Retinal pigment epithelial cell (primary cell): ENCODE results near the gene HCN2.

Experiments used
- DNase-seq: peaks from one replicate; pipeline ENCODE4 v3.0.0-alpha.2; 2010; ENCODE audit warnings: low read depth
- H3K4me3 ChIP-seq: 2 replicates; pipeline ENCODE4 v1.5.1; 2011; ENCODE audit warnings: mild to moderate bottlenecking, low read length, control low read depth, moderate library complexity
- CTCF ChIP-seq: conservative IDR thresholded peaks from 2 replicates; pipeline ENCODE4 v1.5.1; 2011; ENCODE audit warnings: low read depth, low read length, control low read depth, inconsistent platforms

The HCN2 gene

GRCh38 chr19:588741-589692 lies 664 bp upstream of the HCN2 start:
- DNase-seq: no peak
- no peak for TF ChIP-seq CTCF
- H3K4me3 ChIP-seq: no peak overlapping the region

GRCh38 chr19:590396-590745 lies 690 bp downstream of the HCN2 start:
- DNase-seq: no peak
- no peak overlapping the region for H3K4me3 ChIP-seq
- TF ChIP-seq CTCF: no peak

GRCh38 chr19:590750-591098 lies 1.0 kb downstream of the HCN2 start:
- TF ChIP-seq CTCF: no peak
- no peak for DNase-seq
- H3K4me3 ChIP-seq: no peak overlapping the region

GRCh38 chr19:591099-591958 lies 1.6 kb downstream of the HCN2 start:
- no peak for DNase-seq
- no peak for TF ChIP-seq CTCF
- peak overlapping the region; percentile 14 for H3K4me3 ChIP-seq

- H3K4me3 ChIP-seq: no peak overlapping the region
- no peak for DNase-seq
- no peak for TF ChIP-seq CTCF
Observed at GRCh38 chr19:592101-592500, 2.4 kb downstream of the HCN2 start.

GRCh38 chr19:593055-593454 lies 3.4 kb downstream of the HCN2 start:
- no peak for TF ChIP-seq CTCF
- H3K4me3 ChIP-seq: no peak overlapping the region
- no peak for DNase-seq
